Peyer's patch (tissue), 4 donors: ENCODE measurements around the gene NMT1.

Experiments
- CTCF ChIP-seq, 6 experiments: fragments of 450-650 bp in 4 of 6; fragments of 200-600 bp in 2 of 6; sonication (generic) in 1 of 6; IDR thresholded peaks; one replicate each; pipeline ENCODE4 v1.5.1; 2017 to 2019; ENCODE audit warnings: antibody characterized with exemption in 6 of 6, mild to moderate bottlenecking in 3 of 6, moderate library complexity in 1 of 6
- POLR2A ChIP-seq, 2 donors: fragments of 450-650 bp; IDR thresholded peaks; one replicate each; pipeline ENCODE4 v1.5.1; 2017; ENCODE audit warnings: antibody characterized with exemption in 2 of 2, mild to moderate bottlenecking in 2 of 2, moderate library complexity in 2 of 2

- no peak for TF ChIP-seq CTCF (IDR thresholded peaks at IDR 0.05)
- TF ChIP-seq POLR2A (IDR thresholded peaks at IDR 0.05): no peak
Observed at GRCh38 chr17:45117848-45118646, 56.9 kb downstream of the NMT1 start.
